Loucy (cell line): ENCODE results near the gene MALRD1.

Experiments used
- CTCF ChIP-seq: fragments of 200-600 bp; sonication (generic); conservative IDR thresholded peaks from 2 replicates; pipeline ENCODE4 v1.5.1; 2014; ENCODE audit warnings: mild to moderate bottlenecking, antibody characterized with exemption, low read length
- EZH2phosphoT487 ChIP-seq: fragments of 200-600 bp; IDR thresholded peaks from 2 replicates; pipeline ENCODE4 v1.6.1; 2018; ENCODE audit warnings: antibody characterized with exemption, mild to moderate bottlenecking, moderate library complexity, borderline replicate concordance

GRCh38 chr10:19588608-19589007, 540.0 kb downstream of the MALRD1 start:
- TF ChIP-seq CTCF (no peak), EZH2phosphoT487 (no peak)
